H9 (cell line): ENCODE results near the gene TERT. TPM values are rescaled to one million over a fixed set of nuclear protein-coding genes. Genes with fewer than 3 reads are reported as not detected.

ENCODE experiments used
- DNase-seq: peaks from one replicate; pipeline ENCODE4 v3.0.0-alpha.2; 2017
- H2AFZ ChIP-seq: one replicate; pipeline ENCODE4 v1.6.1; 2013; ENCODE audit warnings: mild to moderate bottlenecking, low read length, control low read depth, moderate library complexity
- H2AK5ac ChIP-seq: 2 replicates; pipeline ENCODE4 v1.6.1; 2013; ENCODE audit warnings: low read length, control low read depth, mixed read lengths; ENCODE audit not compliant: insufficient read length
- H2BK120ac ChIP-seq: one replicate; pipeline ENCODE4 v1.6.1; 2013; ENCODE audit warnings: low read depth, mild to moderate bottlenecking, low read length, control low read depth, inconsistent platforms; ENCODE audit not compliant: poor library complexity, severe bottlenecking
- H2BK12ac ChIP-seq: 2 replicates; pipeline ENCODE4 v1.6.1; 2013; ENCODE audit warnings: low read length, control low read depth, mixed read lengths, low read depth; ENCODE audit not compliant: insufficient read length
- H2BK15ac ChIP-seq: 2 replicates; pipeline ENCODE4 v1.6.1; 2013; ENCODE audit warnings: low read depth, low read length, control low read depth
- H2BK20ac ChIP-seq: one replicate; pipeline ENCODE4 v1.6.1; 2013; ENCODE audit warnings: low read depth, mild to moderate bottlenecking, low read length, control low read depth, inconsistent platforms; ENCODE audit not compliant: poor library complexity, severe bottlenecking
- H2BK5ac ChIP-seq: 2 replicates; pipeline ENCODE4 v1.6.1; 2013; ENCODE audit warnings: low read length, control low read depth, mixed read lengths; ENCODE audit not compliant: insufficient read length
- H3K14ac ChIP-seq: 2 replicates; pipeline ENCODE4 v1.6.1; 2013; ENCODE audit warnings: low read length, control low read depth; ENCODE audit not compliant: insufficient read depth
- H3K18ac ChIP-seq: 2 replicates; pipeline ENCODE4 v1.6.1; 2013; ENCODE audit warnings: low read depth, mild to moderate bottlenecking, mixed read lengths, low read length, control low read depth; ENCODE audit not compliant: insufficient read length
- H3K23ac ChIP-seq: 2 replicates; pipeline ENCODE4 v1.6.1; 2013; ENCODE audit warnings: low read length, control low read depth, mixed read lengths, low read depth; ENCODE audit not compliant: insufficient read length
- H3K23me2 ChIP-seq: 2 replicates; pipeline ENCODE4 v1.6.1; 2013; ENCODE audit warnings: low read depth, mild to moderate bottlenecking, mixed read lengths, low read length, control low read depth; ENCODE audit not compliant: insufficient read length, poor library complexity, severe bottlenecking
- H3K27ac ChIP-seq: 2 replicates; pipeline ENCODE4 v1.5.1; 2013; ENCODE audit warnings: low read length, control low read depth, mixed read lengths, low read depth; ENCODE audit not compliant: insufficient read length
- H3K27me3 ChIP-seq: 2 replicates; pipeline ENCODE4 v1.6.1; 2013; ENCODE audit warnings: low read length, control low read depth, inconsistent platforms; ENCODE audit not compliant: insufficient read depth
- H3K4ac ChIP-seq: 2 replicates; pipeline ENCODE4 v1.6.1; 2013; ENCODE audit warnings: low read depth, mild to moderate bottlenecking, control low read depth, inconsistent platforms, low read length, moderate library complexity
- H3K4me1 ChIP-seq: 2 replicates; pipeline ENCODE4 v1.6.1; 2013; ENCODE audit warnings: low read length, control low read depth, inconsistent platforms; ENCODE audit not compliant: insufficient read depth
- H3K4me2 ChIP-seq: 2 replicates; pipeline ENCODE4 v1.6.1; 2013; ENCODE audit warnings: low read length, control low read depth, mixed read lengths; ENCODE audit not compliant: insufficient read length, insufficient read depth
- H3K56ac ChIP-seq: 2 replicates; pipeline ENCODE4 v1.6.1; 2013; ENCODE audit warnings: low read depth, mild to moderate bottlenecking, mixed read lengths, low read length, control low read depth; ENCODE audit not compliant: insufficient read length
- H3K79me1 ChIP-seq: 2 replicates; pipeline ENCODE4 v1.6.1; 2013; ENCODE audit warnings: low read depth, mild to moderate bottlenecking, moderate library complexity, low read length, control low read depth, inconsistent platforms; ENCODE audit not compliant: insufficient read depth, poor library complexity, severe bottlenecking
- H3K79me2 ChIP-seq: 2 replicates; pipeline ENCODE4 v1.6.1; 2013; ENCODE audit warnings: low read length, control low read depth, inconsistent platforms; ENCODE audit not compliant: insufficient read depth
- H3K9ac ChIP-seq: 2 replicates; pipeline ENCODE4 v1.6.1; 2013; ENCODE audit warnings: low read length, control low read depth, mixed read lengths; ENCODE audit not compliant: insufficient read length; ENCODE audit errors: extremely low read depth
- H3K9me3 ChIP-seq: one replicate; pipeline ENCODE4 v1.6.1; 2013; ENCODE audit warnings: low read depth, low read length, inconsistent platforms; ENCODE audit not compliant: control insufficient read depth
- H3T11ph ChIP-seq: one replicate; pipeline ENCODE4 v1.6.1; 2013; ENCODE audit warnings: mild to moderate bottlenecking, low read length, control low read depth, inconsistent platforms
- H4K20me1 ChIP-seq: one replicate; pipeline ENCODE4 v1.6.1; 2013; ENCODE audit not compliant: control insufficient read depth, insufficient read length, insufficient read depth
- H4K5ac ChIP-seq: 2 replicates; pipeline ENCODE4 v1.6.1; 2013; ENCODE audit warnings: low read depth, mild to moderate bottlenecking, mixed read lengths, low read length, control low read depth; ENCODE audit not compliant: insufficient read length
- H4K8ac ChIP-seq: replicated peaks from 2 replicates; pipeline ENCODE4 v1.6.1; 2013; ENCODE audit warnings: low read length, control low read depth, mixed read lengths, low read depth; ENCODE audit not compliant: insufficient read length
- H4K91ac ChIP-seq: 2 replicates; pipeline ENCODE4 v1.6.1; 2013; ENCODE audit warnings: low read depth, mild to moderate bottlenecking, moderate library complexity, mixed read lengths, low read length, control low read depth; ENCODE audit not compliant: insufficient read length
- H3K27ac Mint-ChIP-seq, 3 experiments: 2 replicates in 2 of 3; 3 replicates in 1 of 3; pipeline ENCODE4 v1.8.0; 2020 to 2021; ENCODE audit warnings: mixed read lengths in 3 of 3, mild to moderate bottlenecking in 1 of 3, moderate library complexity in 1 of 3
- H3K27me3 Mint-ChIP-seq: 2 replicates; pipeline ENCODE4 v1.8.0; 2021; ENCODE audit warnings: low read depth, mild to moderate bottlenecking, moderate library complexity, mixed read lengths
- H3K36me3 Mint-ChIP-seq, 3 experiments: 2 replicates in 2 of 3; 3 replicates in 1 of 3; pipeline ENCODE4 v1.8.0; 2020 to 2021; ENCODE audit warnings: low read depth in 3 of 3, mixed read lengths in 3 of 3; ENCODE audit not compliant: insufficient read depth in 1 of 3
- H3K4me1 Mint-ChIP-seq, 2 experiments: 2 replicates each; pipeline ENCODE4 v1.8.0; 2020; ENCODE audit warnings: mixed read lengths in 2 of 2
- H3K4me3 Mint-ChIP-seq, 2 experiments: 2 replicates in 1 of 2; 3 replicates in 1 of 2; pipeline ENCODE4 v1.8.0; 2020 to 2021; ENCODE audit warnings: mild to moderate bottlenecking in 2 of 2, mixed read lengths in 2 of 2, moderate library complexity in 1 of 2
- H3K9me3 Mint-ChIP-seq, 2 experiments: 2 replicates in 1 of 2; 3 replicates in 1 of 2; pipeline ENCODE4 v1.8.0; 2020; ENCODE audit warnings: mild to moderate bottlenecking in 2 of 2, mixed read lengths in 2 of 2, moderate library complexity in 1 of 2
- CTCF ChIP-seq: fragments of 200-600 bp; sonication (generic); conservative IDR thresholded peaks from 3 replicates; pipeline ENCODE4 v1.8.0; 2021; ENCODE audit warnings: antibody characterized with exemption, mild to moderate bottlenecking
- WGBS: extraction: QIAGEN DNeasy Blood & Tissue Kit; methylation state at CpG from one replicate; pipeline ENCODE4 v1.1.7; 2013; ENCODE audit warnings: missing lambda C conversion rate, low lambda C conversion rate, mixed read lengths; ENCODE audit not compliant: insufficient read length; ENCODE audit errors: extremely low coverage; 5-methylcytosine and 5-hydroxymethylcytosine counted together
- total RNA-seq: library from RNA; stranded (reverse); gene quantifications from 2 replicates; pipeline ENCODE4 v1.2.1, GENCODE V29; 2021

The TERT gene
- total RNA-seq, 1 experiment from 2014 or later: 15.5 TPM

DNA sequence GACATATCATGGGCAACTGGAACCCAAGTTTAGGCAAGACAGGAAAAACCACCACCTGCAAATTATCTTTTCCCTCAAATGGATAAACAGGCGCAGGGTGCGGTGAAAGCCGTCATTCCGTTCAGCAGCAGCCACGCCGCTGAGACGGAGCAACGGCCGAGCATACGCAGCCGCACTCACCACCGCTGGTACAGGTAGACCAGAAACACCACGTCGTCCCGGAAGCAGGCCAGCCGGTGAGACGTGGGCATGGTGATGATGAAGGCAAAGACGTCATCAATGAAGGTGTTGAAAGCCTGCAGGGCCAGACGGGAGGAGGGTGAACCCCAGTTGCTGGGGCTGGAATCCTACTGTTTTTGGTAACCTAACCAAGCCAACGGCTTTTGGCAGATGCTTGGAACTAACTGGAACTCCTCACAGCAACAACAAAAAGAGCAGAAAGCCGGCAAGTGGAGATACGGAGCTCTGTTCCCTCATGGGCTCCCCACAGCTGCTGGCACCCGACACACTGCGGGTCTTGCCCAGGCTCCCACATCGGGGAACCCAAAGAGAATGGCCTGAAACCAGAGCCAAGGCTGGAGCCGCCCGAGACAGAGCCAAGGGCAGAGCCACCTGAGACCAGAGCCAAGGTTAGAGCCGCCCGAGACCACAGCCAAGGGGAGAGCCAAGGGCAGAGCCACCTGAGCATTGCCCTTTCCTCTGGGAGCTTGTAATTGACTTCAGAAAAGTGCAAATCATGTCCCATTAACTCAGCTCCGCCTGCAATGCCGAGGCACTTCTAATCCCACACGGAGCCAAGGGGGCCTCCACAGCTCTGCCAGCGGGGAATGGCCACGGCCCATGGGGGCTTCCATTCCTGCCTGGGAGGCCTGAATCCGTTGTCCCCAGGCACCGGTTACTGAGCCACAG is 25.8 kb upstream of the TERT start:
- H2BK120ac ChIP-seq: no peak overlapping the region
- H2AK5ac ChIP-seq: no peak overlapping the region
- Mint-ChIP-seq H3K36me3 (peaks cover 25 to 76% (median 62%) of the 10 kb centered on the region in 3 experiments; a peak in 6 of 7 replicates), H3K9me3 (no peaks in the 10 kb centered on the region), H3K27ac (no peak overlapping the region), H3K4me3 (no peak overlapping the region), H3K4me1 (peaks cover 14 to 15% of the 10 kb centered on the region in 2 experiments), H3K27me3 (no peaks in the 10 kb centered on the region)
- H3K4ac ChIP-seq: no peak overlapping the region
- H3K18ac ChIP-seq: no peak overlapping the region
- no peak overlapping the region for H4K5ac ChIP-seq
- no peak overlapping the region for H3K27ac ChIP-seq
- H2BK5ac ChIP-seq: no peak overlapping the region
- H3K4me2 ChIP-seq: no peak overlapping the region
- H4K20me1 ChIP-seq: no peaks in the 10 kb centered on the region
- H3T11ph ChIP-seq: no peak overlapping the region
- no peak for TF ChIP-seq CTCF
- no peak overlapping the region for H3K14ac ChIP-seq
- no peak overlapping the region for H2BK20ac ChIP-seq
- no peaks in the 10 kb centered on the region for H3K9me3 ChIP-seq
- no peak overlapping the region for H2BK15ac ChIP-seq
- no peak overlapping the region for H2BK12ac ChIP-seq
- H3K56ac ChIP-seq: no peak overlapping the region
- H3K23me2 ChIP-seq: no peaks in the 10 kb centered on the region
- H3K79me2 ChIP-seq: no peaks in the 10 kb centered on the region
- WGBS: no CpG with 5 or more reads among the region's 36 CpGs
- H3K27me3 ChIP-seq: no peaks in the 10 kb centered on the region
- no peak overlapping the region for H4K91ac ChIP-seq
- H3K23ac ChIP-seq: no peak overlapping the region
- H3K79me1 ChIP-seq: no peaks in the 10 kb centered on the region
- DNase-seq: peak; percentile 17
- no peaks in the 10 kb centered on the region; the same call in 1 of the 2 replicates for H3K4me1 ChIP-seq
- no peak overlapping the region for H2AFZ ChIP-seq
- no peak overlapping the region for H3K9ac ChIP-seq
- H4K8ac ChIP-seq: no peak overlapping the region
